ENCODE data around the gene SOX12.
A peak's percentile ranks its signal among the peaks of the same experiment; 100 is the strongest.
"Not testable (repeated sequence)": the region's sequence is repeated elsewhere in the genome, so short reads cannot be mapped to it uniquely, and the experiment has no call there.

Gene SOX12

DNA sequence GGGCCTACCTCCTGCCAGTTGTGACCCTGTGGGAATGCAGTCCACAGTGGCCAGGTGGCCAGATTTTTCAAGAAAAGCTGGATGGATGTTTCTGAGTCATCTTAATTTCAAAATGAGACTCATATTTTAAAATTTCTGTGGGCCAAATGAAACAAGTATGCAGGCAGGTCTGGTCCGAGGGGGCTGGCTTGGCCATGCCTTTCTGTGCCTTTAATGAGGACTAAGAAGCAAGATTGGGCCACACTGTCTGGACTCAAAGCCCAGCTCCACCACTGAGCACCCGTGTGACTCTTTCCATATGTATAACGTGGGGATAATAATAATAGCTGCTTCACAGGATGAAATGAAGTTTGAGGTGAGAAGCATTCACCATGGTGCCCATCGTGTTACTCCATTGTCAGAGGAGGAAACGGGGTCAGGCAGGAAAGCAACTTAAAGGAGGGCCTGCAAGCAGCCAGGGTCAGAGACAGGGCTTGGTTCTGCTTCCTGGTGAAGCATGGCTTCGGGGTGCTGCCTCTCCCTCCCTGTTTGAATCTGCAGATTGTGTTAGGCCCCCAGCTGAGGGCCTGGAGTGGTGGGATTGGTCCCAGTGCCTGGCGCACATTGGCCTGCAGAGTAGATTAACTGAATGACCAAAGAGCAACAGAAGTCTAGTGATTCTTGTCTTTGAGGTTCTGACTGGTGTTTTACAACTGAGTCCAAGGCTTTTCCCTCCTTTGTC, 3.8 kb downstream of the SOX12 start:
- no peak for DNase-seq

DNA sequence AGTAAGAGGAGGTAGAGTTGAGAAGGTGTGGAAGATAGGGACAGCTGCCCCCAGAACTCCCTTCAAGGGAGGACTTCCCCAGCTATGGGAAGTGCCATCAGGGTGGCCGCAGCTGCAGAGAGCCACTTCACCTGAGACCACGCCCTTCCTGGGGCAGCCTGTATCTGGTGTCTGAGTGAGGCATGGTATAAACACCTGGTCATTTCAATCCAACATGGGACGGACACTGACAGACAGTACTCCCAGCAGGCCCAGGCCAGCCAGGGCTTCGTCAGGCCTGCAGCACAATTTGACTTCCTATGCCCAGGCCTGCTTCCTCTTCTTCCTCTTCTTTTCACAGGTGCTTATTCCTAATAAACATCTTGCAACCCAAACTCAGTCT, 4.5 kb downstream of the SOX12 start:
- DNase-seq: no peak

DNA sequence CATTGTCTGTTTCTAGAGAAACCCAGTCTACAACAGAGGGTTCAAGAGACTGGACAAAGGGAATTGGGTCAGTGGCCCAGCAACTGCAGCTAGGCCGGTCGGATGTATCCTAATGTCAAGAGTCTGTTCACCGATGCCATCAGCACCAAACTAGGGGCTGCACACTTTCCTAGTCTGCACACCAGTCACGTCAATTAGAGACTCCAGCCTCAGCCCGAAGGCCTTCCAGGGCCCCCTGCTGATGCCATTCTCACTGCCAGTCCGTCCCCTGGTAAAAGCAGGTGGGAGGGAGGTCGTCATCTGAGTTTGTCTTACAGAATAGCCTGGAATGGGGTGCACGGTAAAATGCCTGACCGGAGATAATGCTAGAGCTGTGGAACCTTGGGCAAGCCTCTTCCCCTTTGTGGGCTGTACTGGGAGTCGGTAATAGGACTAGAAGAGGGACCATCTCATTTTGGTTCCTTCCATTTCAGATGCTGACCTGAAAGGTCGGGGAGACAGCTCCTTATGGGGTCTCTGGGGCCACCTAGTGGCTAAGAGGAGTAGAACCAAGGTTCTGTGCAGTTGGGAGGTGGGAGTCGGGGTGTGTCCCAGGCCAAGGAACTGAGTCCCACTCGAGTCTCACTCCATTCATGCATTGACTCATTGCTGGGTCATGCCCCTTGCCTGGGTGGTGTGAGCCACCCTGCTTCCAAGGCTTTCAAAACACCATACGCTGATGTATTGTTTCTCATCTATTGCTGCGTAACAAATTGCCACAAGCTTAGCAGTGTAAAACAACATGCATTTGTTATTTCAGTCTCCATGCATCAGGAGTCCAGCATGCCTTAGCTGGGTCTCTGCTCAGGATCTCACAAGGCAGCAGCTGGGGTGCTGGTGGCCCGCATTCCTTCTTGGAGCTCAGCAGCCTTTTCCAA, 5.1 kb downstream of the SOX12 start:
- DNase-seq: peak; percentile 45

DNA sequence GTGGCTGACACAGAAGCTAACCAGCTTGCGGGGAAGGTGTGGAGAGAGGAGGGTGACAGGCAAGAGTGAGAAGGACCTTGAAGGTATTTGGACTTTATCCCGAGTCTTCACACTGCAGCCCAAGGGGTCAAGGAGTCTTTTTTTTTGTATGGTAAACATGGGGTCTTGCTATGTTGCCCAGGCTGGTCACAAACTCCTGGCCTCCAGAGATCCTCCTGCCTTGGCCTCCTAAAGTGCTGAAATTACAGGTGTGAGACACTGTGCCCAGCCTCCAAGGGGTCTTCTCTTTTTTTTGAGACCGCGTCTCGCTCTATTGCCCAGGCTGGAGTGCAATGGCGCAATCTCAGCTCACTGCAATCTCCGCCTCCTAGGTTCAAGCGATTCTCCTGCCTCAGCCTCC, 9.2 kb downstream of the SOX12 start:
- no peak for DNase-seq

DNA sequence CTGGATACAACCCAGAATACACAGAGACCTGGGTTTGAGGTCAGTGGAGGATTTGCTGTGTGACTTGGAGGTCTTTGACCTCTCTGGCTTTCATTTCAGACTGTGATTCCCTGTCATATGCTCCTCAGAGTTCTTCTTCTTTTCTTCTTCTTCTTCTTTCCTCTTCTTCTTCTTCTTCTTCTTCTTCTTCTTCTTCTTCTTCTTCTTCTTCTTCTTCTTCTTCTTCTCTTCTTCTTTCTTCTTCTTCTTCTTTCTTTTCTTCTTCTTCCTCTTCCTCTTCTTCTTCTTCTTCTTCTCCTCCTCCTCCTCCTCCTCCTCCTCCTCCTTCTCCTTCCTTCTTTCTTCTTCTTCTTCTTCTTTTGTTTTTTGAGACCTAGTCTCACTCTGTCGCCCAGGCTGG, 10.7 kb downstream of the SOX12 start:
- DNase-seq: not testable (repeated sequence)

DNA sequence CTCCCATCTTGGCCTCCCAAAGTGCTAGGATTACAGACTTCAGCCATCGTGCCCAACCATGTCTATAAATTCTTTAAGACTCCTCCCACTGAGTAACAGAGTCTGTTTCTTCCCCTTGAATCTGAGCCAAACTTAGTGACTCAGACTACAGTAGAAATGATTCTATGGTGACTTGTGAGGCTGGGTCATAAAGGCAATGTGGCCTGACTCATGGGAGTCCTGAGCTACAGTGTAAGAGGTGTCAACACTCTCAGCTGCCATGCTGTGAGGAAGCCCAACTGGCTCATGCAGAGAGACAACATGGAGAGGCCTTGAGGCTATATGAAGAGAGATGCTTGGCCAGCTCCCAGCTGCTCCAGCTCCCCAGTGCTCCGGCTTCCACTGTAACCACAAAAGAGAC, 16.3 kb downstream of the SOX12 start:
- no peak for DNase-seq

DNA sequence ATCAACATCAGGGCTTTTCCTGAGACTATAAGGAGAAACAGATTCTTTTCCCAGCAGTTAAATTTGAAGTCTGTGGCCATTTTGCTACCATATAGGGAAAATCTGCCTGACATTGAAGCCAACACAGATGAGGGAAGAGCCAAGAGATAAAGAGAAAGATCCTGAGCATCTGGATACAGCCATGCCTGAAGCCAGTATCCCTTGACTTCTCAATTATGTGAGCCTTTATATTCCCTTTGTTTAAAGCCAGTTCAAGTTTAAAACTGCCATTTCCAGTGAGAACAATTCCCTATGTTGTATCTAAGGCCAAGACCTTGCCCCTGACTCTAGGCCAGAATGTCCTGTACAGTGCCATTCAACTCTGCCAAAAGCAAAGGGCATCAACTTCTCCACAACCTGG, 17.8 kb downstream of the SOX12 start:
- no peak for DNase-seq

DNA sequence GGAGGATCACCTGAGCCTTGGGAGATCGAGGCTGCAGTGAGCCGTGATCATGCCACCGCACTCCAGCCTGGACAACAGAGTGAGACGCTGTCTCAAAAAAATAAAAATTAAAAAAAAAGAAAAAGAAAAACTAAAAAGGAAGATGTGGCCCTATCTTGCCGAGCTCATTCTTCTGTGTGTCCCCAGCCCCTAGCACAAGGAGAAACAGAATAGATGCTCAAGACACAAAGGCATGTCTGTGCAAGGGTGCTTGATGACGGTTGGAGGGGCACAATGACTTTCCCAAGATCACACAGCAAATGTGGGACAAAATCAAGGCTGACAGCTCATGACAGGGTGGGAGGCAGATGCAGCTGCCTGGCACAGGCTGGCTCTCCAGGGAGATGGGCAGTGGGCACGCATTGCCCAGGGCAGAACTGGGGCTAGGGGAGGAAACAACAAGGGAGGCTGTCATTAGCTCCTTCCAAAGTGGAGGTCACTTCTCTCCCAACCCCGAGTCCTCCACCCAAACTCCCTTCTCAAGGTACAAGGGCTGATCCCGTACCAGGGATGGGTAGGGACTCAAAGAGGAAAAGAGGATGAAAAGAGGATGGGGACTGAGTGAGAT, 20.8 kb downstream of the SOX12 start:
- DNase-seq: no peak

DNA sequence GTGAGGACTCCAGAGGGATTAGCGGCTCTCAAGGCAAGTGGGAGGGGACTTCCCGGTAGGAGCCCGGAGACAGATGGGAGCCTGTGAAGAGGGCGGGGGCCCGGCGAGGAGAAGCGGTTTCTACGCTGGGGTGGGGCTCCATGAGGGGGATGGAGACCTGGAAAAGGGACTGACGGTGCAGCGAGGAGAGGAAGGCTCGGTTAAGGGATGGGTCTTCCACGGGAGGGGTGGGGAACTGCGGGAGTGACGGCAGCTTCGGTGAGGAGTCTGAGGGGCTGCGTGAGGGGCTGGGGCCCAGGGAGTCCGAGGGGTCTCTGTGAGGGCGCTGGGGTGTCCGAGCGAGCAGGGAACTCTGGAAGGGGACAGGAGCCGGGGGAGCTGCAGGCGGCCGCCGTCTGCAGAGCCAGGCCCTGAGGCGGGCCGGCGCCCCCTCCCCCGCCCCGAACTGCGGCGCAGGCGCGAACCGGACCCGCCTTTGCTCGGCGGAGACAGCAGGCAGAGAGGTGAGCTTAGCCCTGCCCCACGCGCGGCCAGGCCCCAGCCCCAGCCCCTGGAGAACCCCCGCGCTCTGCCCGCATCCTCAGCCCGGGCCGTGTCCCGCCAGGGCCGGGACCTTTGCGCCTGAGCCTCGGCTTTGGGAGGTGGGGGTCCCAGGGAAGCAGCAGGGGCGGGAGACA, 21.4 kb downstream of the SOX12 start, which contains the start of gene NRSN2:
Gene NRSN2, plus strand, starts transcription at position 472 of the 677 bp plus-strand sequence. CDS start 2,533 bp downstream, outside the sequence.
- no peak for DNase-seq

DNA sequence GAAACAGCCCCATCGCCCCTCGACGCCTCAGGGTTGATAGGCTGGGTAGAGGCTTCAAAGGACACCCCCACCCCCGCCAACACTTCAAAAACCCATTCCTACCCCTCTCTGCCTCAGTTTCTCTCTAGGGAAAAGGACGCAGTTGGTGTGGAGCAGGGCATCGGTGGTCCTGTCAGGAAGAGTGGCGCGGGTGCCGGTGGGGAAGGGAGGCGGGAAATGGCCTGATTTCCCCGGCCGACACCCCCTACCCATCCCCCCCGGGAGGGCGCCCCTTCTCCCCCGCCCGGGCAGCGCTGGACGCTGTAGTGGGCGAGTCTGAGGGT, 21.9 kb downstream of the SOX12 start:
- DNase-seq: no peak

DNA sequence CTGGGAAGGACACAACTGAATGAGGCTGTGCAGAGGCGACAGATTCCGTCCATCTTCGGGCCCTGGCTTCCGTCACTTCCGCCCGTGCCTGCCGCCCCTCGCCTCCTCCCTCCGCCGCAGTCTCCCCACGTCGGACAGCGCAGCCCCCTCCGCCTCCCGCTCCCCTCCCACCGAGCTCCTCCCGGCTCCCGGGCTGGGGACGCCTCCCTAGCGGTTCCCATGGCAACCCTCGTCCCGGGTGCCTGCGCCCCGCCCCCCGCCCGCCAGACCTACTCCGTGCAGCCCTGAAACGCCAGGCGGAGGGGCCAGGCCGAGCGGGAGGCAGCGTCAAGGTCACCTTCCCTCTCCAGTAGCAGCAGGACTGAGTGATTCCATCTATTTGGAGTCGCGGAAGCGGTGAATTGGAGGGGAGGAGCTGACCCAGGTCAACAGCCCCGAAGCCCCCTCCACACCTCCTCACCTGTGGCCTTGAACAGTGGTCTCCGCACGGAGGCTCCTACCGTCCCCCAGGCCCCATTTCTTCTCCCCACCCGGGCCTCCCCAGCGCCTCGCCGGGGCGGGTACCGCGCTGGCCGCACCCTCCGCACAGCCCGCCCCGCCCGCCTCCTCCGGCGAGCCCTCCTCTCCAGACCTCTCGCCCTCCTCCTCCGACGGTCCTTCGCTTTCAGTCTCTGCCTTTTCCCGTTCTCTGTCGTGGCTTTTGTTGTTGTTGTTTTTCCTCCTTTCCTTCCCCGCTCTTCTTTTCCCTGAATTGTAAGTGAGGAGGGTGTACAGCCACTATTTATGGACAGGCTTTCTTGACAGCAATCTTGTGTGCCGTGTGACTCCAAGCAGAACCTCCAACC, 22.5 kb downstream of the SOX12 start:
- DNase-seq: peak; percentile 42

DNA sequence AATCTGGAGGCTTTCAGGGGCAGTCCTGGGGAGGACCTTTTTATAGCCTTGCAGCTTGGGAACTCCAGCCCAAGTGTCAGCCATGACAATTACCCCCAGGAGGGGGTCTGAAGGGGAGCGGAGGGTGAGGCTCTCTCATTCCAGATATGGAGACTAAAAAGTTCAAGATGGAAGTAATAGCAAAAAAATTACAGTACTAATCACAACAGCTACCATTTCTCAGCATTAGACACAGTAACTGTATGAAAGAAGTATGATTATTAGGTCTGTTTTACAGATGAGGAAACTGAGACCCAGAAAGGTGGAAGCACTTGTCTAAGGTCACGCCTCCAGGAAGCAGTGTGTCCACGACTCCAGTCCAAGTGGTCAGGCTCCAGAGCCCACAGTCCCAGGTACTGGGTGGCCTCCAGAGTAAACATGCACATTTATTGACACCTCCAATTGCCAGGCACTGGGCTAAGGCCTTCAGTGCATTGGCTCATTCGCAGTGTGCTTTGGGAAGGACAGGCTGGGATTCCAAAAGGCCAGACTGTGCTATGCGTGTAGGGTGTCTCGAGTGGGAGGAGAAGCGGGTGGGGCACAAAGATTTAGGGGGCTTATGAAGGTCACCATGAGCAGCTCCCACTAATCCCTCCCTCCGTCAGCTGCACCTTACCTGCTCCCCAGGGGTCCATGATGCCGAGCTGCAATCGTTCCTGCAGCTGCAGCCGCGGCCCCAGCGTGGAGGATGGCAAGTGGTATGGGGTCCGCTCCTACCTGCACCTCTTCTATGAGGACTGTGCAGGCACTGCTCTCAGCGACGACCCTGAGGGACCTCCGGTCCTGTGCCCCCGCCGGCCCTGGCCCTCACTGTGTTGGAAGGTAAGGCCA, 23.9 kb downstream of the SOX12 start:
- no peak for DNase-seq

DNA sequence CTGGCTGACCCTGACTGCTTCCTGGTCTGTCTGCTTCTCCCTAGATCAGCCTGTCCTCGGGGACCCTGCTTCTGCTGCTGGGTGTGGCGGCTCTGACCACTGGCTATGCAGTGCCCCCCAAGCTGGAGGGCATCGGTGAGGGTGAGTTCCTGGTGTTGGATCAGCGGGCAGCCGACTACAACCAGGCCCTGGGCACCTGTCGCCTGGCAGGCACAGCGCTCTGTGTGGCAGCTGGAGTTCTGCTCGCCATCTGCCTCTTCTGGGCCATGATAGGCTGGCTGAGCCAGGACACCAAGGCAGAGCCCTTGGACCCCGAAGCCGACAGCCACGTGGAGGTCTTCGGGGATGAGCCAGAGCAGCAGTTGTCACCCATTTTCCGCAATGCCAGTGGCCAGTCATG, 27.8 kb downstream of the SOX12 start:
- no peak for DNase-seq

DNA sequence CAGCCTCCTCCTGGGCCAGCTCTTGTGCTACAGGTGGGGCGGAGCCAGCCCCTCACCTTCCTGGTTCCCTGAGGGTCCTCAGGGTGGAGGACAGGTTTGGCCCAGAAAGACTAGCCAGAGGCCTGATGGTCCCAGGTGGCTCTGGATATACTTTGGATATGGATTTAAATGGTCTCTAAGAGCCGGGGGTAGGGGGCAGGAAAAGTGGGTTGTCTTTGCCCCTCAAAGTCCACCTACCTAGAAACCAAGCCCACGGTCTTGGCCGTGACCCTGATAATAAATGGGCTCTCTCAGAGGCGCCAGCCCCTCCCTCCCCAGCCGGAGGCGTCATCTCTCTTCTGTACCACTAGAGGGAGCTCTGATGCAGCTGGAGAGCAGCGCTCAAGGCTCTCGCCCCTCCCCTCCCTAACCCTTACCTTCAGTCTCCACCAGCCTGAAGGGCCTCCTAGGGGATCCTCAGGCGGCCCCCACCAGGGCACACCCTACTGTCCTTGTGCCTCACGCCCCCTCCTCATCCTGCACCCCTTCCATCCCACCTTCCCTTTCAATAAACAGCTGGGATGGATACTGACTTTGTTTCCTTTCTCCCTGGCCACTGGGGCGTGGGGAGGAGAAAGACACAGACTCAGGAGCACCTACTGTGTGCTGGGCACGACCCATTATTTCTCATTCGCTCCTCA, 29.1 kb downstream of the SOX12 start:
- peak; percentile 65 for DNase-seq

DNA sequence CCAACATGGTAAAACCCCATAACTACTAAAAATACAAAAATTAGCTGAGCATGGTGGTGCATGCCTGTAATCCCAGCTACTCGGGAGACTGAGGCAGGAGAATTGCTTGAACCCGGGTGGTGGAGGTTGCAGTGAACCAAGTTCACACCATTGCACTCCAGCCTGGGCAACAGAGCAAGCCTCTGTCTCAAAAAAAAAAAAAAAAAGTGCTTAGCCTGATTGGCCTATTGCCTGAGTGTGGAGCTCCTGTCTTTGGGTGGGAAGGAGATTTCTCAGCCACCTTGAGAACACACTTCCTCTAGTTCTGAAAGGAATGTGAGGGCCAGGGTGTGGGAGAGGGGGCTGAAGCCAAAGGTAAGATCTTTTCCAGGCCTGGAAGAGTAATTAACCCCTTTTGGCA, 30.8 kb downstream of the SOX12 start:
- not testable (repeated sequence) for DNase-seq

DNA sequence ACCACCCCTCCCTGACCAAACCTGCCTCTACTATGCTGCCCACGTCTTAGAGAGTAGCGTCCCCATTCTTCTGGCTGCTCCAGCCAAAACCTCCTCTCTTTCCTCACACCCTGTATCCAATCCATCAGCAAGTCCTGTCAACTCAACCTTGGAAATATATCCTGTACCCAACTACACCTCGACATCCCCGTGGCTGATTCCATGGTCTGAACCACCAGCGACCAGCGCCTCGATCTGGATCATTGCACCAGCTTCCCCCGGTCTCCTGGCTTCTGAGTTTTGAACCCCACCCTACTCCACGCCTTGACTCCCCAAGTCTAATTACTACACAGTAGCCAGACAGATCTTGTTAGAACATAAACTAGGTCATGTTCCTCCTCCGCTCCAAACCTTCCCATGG, 31.4 kb downstream of the SOX12 start:
- no peak for DNase-seq

DNA sequence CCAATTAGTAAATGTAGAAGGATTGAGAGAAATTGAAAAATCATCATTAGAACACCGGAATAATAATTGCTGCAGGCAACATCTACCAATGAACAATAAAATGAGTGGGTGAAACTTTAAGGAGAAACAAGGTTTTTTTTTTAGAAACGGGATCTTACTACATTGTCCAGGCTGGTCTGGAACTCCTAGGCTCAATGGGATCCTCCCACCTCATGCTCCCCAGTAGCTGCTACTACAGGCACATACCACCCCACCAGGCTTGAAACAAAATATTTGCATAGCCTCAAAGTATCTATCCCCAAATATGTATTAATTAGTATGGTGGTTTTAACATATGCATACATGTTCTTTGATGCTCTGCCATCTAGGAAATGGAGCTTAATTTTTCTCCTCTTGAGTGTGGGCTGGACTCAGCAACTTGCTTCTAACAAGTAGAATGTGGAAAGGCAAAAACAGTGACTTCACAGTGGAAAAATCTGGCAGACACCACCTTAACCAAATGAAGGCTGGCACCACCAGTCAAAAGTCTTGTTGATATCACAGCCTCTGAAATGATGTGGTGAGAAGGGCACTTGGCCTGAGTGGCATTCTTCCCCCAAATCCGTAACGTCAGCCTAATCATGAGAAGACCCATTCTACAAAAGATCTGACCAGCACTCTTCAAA, 33.7 kb downstream of the SOX12 start:
- no peak for DNase-seq

DNA sequence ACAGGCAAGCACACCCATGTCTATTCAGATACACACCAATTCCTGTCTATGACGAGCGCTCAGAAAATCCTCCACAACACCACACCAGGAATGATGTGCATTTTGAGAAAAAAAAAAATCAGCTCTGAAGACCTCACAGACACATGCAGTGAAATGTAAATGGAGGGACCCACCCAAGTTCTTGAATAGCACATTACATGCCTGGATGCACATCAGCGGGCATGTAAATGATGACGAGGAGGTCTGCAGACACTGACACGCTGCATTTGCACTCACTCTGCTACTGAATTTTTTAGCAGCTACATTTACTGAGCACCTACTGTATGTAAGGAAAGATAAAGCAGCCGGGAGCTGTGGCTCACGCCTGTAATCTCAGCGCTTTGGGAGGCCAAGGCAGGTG, 36.2 kb downstream of the SOX12 start:
- DNase-seq: no peak

DNA sequence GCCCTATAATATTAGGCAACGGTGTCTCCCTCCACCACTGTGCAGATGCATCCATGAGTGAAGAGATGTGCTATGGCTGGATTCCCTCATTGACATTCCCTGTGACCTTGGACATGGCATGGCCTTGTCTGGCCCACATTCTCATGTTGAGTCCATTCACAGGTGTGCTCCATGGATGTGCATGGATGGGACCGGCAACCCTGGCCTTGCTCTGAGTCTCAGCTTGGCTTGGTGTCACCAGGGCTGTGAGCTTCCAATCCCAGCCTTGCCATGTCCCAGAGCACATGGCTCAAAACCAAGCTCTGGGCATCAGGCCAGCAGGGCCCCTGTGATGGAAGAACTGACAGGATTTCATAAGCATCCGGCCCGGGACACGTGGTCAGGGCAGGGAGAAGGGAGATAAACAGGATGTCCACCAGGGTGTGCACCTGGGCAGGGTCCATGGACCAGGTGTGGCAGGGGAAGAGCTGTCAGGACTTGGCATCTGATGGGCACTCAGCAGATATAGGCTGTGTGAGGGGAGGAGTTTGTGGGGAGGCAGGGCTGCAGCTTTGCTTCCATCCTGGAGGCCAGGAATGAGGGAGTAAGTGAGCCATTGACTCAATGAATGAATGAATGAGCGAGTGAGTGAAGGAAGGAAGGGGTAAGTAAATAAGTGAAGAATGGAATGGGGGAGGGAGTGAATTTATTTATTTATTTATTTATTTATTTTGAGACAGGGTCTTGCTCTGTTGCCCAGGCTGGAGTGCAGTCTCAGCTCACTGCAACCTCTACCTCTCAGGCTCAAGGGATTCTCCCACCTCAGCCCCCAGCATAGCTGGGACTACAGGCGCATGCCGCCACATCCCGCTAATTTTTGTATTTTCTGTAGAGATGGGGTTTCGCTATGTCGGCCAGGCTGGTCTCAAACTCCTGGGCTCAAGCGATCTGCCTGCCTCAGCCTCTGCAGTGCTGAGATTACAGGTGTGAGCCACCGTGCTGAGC, 37.2 kb downstream of the SOX12 start:
- DNase-seq: no peak

Measured in T-helper 9 cell (primary cell).